ENCODE results near the gene ESYT2.

Gene ESYT2

DNA sequence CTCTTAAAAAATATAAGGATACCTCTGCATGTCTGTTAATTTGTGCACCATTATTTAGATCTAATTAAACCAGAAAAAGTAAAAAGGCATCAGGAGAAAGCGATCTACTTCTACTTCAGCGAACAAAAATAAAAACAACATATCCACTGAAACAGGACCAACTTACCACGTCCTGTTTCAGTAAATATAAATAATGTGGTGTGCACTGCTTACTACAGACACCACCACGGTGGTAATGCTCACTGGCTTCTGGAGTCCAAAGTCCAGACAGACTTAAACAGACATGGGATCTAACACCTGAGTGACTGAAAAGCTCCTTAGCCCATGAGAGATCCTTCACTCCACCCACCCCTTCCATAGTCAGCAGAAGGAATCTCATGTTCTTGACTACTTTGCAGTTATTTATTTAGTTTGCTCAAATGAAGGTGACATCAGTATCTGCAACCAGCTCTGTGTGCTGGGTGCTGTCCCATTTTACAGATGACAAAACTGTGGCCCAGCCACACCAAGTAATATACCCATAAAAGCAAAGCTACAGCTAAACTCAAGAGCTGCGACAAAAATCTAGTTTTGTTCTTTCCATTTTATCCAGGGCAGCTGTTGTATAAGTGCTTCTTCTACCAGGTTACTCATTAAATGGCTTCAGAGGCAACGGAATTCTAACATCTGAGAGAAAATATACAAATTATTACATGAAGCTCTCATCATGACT lies 62.6 kb downstream of the ESYT2 start:
- DNase-seq (ENCODE audit: low read depth) = no peak

DNA sequence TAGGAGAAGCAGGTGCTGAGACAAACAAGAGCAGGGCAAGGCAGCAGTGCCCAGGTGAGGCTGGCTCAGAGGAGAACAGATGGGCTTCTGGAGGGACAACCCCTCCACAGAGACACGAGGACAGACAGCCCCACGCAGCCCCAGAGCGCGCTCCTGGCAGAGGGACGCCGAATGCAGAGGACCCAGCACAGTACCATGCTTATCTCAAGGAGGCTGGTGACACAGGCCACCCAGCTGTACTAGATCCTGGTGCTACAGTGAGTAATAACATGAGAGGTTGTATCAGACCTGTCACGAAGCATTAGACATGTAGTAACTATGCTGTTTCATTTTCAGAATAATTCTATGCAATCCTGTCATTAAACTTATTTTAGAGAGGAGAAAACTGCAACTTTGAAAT lies 64.3 kb downstream of the ESYT2 start:
- DNase-seq (ENCODE audit: low read depth) = no peak

DNA sequence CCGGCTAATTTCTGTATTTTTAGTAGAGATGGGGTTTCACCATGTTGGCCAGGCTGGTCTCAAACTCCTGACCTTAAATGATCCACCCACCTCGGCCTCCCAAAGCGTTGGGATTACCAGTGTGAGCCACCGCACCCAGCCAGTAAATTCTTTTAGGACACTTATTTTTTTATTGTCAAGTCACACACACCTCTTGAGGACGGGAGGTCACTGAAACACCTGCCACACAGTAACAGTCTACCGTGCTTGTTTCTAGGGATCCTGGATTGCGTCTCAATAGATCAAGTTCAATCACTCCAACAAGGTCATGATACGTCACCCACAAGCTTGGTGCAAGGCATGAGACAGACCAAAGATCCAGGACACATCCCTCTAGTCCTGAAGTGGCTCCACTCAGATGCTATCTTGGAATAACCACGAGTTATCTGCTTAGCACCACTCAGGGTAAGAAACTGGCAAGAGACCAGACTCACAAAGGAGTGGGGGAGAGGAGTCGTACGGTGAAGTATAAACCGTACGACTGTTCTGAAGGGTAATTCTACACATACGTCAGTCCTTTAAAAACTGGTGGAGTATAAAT lies 65.8 kb downstream of the ESYT2 start:
- no peak for DNase-seq (ENCODE audit: low read depth)

GRCh38 chr7:158761945-158762344 lies 67.4 kb downstream of the ESYT2 start:
- no peak for DNase-seq (ENCODE audit: low read depth)

GRCh38 chr7:158760936-158761335 lies 68.4 kb downstream of the ESYT2 start:
- DNase-seq (ENCODE audit: low read depth) = no peak

- DNase-seq (ENCODE audit: low read depth) = no peak
Observed at GRCh38 chr7:158760445-158760764, 68.9 kb downstream of the ESYT2 start.

DNA sequence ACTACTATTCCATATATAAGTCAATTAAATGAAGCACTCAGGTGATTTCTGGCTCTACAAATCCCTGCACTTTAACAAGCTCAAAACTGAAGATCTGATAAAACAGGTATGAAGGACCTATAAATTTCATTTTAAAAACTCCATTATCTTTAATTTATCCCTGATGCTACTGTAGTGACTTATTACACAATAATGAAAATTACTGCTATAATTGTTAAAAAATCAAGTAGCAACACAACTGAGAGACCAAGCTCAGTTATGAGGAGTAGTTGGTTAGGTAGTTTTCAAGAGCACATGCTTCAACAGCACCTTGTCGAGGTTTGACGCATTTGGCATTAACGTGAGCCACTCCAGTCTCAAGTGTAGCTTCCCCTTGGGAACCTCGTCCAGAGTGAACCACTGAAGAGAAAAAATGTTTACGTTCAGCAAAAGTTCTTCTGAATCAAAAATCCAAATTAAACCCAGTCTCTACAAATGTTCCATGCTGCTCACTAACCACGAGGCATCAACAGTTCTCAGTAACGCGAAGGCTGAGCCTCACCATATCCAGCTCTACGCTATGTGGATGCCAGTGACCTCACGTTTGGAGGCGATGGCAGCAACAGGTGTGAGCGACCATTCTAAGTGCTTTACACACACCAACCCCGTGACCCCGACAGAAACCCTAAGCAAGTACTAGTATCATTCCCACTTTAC lies 69.4 kb downstream of the ESYT2 start:
- no peak for DNase-seq (ENCODE audit: low read depth)

GRCh38 chr7:158759245-158759614 lies 70.1 kb downstream of the ESYT2 start:
- no peak for DNase-seq (ENCODE audit: low read depth)

DNA sequence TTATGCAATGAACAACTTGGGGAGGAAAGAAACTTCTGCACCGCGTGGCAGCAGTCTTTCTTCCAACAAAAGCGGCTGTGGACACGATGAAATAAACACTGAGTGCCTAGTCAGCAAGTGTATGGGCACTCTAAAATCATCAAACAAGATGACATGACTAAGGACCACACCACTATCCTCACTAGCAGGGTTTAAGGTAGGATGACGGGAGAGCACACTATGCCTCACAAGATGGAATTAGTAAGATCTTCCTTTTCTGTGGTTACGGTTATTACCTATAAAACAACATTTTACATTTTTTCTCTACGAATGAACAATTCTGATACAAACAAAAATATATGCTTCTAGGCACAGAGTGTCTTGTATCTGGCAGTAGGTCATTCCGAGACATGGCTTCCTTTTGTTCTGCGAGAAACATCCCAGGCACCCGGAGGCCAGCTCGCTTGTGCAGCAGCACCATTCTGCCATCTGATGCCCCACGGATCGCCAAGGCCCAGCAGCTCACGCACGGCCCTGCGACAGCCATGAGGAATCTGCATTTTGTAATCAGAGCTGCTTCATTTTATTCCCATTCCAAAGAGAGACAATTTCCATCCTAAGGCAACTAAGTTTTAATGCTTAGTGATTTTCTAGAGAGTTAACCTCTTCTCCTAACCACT lies 70.6 kb downstream of the ESYT2 start:
- no peak for DNase-seq (ENCODE audit: low read depth)

- DNase-seq (ENCODE audit: low read depth) = no peak
Observed at GRCh38 chr7:158757404-158757989, 71.8 kb downstream of the ESYT2 start.

DNA sequence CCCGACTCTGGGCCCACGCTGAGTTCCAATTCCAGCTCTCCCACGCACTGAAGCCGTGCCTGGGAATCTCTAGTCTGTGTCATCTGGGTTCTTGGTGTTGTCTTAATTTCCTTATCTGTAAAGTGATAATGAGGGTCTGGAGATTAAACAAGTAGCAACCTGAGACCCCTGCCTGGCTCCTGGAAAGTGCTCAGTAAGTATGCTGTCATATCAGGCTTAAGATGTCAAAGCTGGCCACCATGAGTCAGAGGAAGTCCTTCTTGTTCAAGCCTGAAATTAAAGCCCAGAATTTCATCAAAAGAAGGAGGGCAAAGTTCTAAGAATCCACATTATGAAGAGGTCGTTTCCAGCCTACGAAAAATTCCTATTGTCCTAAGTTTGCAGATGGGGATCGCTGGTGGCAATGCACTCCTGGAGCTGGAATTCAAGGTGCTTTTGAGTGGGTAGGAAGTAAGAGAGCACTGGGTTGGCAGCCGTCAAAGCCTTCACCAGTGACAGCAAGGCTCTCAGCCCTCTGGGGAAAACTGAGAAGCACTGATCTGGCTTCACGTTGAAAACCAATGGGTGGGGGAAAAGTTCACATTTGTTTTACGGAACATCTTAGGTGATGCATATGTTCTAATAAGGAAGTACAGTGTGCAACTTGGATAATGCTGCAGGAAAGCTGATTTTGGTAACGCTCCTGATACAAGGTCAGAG lies 74.4 kb downstream of the ESYT2 start:
- no peak for DNase-seq (ENCODE audit: low read depth)

GRCh38 chr7:158753900-158754299 lies 75.4 kb downstream of the ESYT2 start:
- DNase-seq (ENCODE audit: low read depth) = no peak

- DNase-seq (ENCODE audit: low read depth) = no peak
Observed at GRCh38 chr7:158751751-158752150, 77.6 kb downstream of the ESYT2 start.

DNA sequence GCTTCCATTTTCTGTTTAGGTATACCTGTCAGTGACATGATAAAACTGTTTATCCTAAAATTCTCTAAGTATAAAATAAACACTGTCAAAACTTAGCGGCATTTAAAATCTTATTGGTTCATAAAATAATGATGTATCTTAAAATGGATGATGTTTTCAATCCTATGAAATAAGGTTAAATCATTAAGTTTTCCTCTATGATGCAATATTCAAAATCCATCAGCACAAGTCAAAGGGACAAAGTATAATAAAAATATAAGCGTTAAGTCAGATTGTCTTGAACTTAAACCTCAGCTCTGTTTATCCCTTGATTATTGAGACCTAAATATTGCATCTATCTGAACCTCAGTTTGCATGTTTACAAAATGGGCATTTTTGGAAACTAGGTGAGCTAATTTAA lies 78.1 kb downstream of the ESYT2 start:
- DNase-seq (ENCODE audit: low read depth) = no peak

DNA sequence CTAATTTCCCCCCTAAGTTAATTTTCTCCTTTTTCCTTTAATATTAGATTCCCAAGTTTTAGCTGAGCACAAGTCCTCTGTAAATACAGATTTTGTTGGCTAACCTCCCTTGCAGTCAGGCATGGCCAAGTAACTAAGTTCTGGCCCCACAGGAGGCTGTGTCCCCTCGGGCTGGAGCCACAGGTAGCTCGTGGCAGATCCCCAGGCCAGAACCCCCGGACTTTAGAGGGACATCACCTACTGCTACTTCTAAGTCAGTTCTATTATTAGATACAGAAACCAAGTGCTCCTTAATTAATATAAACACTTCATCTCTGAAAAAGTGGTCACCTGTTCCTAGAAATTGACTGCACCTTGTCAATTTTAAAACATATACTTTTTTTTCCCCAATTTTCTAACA lies 78.6 kb downstream of the ESYT2 start:
- no peak for DNase-seq (ENCODE audit: low read depth)

- no peak for DNase-seq (ENCODE audit: low read depth)
Observed at GRCh38 chr7:158749396-158749795, 79.9 kb downstream of the ESYT2 start.

GRCh38 chr7:158748335-158748734 lies 81.0 kb downstream of the ESYT2 start:
- no peak for DNase-seq (ENCODE audit: low read depth)

DNA sequence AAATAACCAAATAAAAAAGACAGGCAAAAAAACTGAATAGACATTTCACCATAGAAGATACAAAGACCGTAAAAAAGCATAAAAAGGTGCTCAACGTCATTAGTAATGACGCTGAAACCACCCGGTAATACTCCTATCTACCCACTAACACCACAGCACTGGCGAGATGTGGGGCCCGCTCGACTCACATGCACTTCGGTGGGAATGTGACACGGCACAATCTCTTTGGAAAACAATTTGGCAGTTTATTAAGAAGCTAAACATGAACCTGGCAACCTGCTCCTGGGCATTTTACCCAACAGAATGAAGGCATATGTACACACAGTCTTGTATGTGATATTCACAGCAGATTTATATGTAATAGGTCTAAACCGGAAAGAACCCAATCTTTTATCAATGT lies 81.9 kb downstream of the ESYT2 start:
- no peak for DNase-seq (ENCODE audit: low read depth)

GRCh38 chr7:158746957-158747356 lies 82.4 kb downstream of the ESYT2 start:
- no peak for DNase-seq (ENCODE audit: low read depth)

GRCh38 chr7:158745057-158745715 lies 84.1 kb downstream of the ESYT2 start:
- DNase-seq (ENCODE audit: low read depth) = no peak

DNA sequence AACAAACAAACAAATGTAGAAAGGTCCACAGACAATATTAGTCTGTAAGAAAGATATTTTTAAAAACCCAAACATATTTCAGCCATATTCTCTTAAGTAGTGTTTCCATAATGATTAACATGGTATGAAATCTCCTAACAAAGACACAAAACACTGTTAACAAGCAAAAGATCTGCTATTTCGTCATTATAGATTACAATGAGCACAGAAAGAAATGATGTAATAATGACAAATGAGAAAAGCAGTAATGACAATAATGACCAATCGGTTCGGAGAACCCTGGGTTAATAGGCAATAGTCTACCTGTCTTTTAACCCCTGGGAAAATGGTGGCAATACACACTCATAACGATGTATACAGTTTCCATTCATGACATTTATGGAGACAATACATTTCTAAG lies 85.2 kb downstream of the ESYT2 start:
- no peak for DNase-seq (ENCODE audit: low read depth)

DNA sequence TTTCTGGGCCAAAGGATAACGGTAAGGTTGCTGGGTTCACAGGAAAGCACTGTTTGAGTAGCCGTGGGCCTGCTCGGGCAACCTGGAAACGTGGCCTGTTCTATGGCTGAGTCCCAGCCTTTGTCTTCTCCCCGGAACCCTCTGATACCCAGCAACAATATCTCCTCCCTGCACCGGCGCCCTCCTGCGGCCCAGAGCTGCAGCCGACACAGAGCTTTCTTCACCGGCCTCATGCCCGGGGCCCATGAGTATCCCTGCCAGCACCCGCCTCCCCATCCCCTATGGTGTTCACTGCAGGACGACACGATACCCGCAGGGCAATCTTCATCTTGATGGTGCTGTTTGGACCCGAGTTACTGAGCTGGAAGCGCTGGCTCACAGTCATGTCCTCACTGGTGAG lies 86.1 kb downstream of the ESYT2 start:
- DNase-seq (ENCODE audit: low read depth) = no peak

All from GM04503 (cell line).